ENCODE data around the gene BIK. TPM values are rescaled to one million over a fixed set of nuclear protein-coding genes. Genes with fewer than 3 reads are reported as not detected.

Gene BIK
- total and polyA plus RNA-seq, 2 donors (not counting 1 experiment from before 2014, with no cell fraction given), result not detected

- Histone ChIP-seq H3K4me3 (replicated peaks in 1 of 4; ENCODE audit: control extremely low read depth in 1 of 4, insufficient read depth in 1 of 4, low read depth in 3 of 4, low read length in 4 of 4) (no peak overlapping the region), H3K79me2 (ENCODE audit: control insufficient read depth, insufficient read depth, low read length) (no peaks in the 10 kb centered on the region), H3K27me3 (ENCODE audit: control insufficient read depth, insufficient read depth, low read length) (no peaks in the 10 kb centered on the region), H3K9me3 (ENCODE audit: control insufficient read depth, insufficient read depth, low read depth, low read length) (no peaks in the 10 kb centered on the region), H3K9ac (ENCODE audit: insufficient read depth, low read length) (no peak overlapping the region), H3K27ac (ENCODE audit: insufficient read depth, low read length) (no peak overlapping the region), H2AFZ (ENCODE audit: low read length) (no peak overlapping the region), H3K4me1 (ENCODE audit: control insufficient read depth, extremely low read depth, insufficient read depth, low read length) (no peaks in the 10 kb centered on the region), H3K36me3 (ENCODE audit: control insufficient read depth, insufficient read depth, low read length) (peaks cover 20% of the 10 kb centered on the region), H3K4me2 (ENCODE audit: extremely low read depth, insufficient read depth, low read length) (no peak overlapping the region), H4K20me1 (ENCODE audit: control insufficient read depth, extremely low read depth, insufficient read depth, low read length) (no peaks in the 10 kb centered on the region)
- DNase-seq (ENCODE audit: low read depth in 2 of 2), result no peak
- no peak for TF ChIP-seq EZH2 (IDR thresholded peaks at IDR 0.05; ENCODE audit: low read length, missing control alignments)
- TF ChIP-seq, protein P1, sequence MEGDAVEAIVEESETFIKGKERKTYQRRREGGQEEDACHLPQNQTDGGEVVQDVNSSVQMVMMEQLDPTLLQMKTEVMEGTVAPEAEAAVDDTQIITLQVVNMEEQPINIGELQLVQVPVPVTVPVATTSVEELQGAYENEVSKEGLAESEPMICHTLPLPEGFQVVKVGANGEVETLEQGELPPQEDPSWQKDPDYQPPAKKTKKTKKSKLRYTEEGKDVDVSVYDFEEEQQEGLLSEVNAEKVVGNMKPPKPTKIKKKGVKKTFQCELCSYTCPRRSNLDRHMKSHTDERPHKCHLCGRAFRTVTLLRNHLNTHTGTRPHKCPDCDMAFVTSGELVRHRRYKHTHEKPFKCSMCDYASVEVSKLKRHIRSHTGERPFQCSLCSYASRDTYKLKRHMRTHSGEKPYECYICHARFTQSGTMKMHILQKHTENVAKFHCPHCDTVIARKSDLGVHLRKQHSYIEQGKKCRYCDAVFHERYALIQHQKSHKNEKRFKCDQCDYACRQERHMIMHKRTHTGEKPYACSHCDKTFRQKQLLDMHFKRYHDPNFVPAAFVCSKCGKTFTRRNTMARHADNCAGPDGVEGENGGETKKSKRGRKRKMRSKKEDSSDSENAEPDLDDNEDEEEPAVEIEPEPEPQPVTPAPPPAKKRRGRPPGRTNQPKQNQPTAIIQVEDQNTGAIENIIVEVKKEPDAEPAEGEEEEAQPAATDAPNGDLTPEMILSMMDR (conservative IDR thresholded peaks at IDR 0.05 in 1 of 2, IDR thresholded peaks at IDR 0.05 in 1 of 2; ENCODE audit: low read depth in 1 of 2, low read length in 2 of 2), result no peak
Measured at GRCh38 chr22:43170131-43170480, 59.6 kb downstream of the BIK start.

DNA sequence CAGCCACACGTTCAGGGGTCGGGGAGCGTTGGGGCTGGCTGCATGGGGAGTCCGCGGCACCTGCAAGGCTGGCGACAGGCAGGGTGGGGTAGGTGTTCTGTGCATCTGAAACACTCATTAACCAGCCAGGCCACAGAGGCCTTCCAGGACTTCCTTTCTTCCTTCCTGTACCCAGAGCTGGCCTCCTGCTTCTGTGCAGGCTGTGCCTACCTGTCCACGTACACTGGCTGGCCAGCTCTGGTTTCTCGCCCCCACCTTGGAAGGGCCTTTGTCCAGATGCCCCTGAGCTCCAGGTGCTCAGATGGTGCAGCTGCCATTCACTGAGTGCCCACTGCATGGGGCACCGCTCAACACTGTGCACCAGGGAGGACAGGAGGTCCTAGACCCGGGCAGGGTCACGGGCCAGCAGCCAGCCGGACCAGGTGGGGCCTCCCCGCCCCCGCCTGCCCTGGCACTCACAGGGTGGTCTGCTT, 60.5 kb downstream of the BIK start:
- no peak overlapping the region for H3K4me2 ChIP-seq (ENCODE audit: extremely low read depth, insufficient read depth, low read length)
- DNase-seq (ENCODE audit: low read depth in 2 of 2), result no peak
- H3K9ac ChIP-seq (ENCODE audit: insufficient read depth, low read length), result no peak overlapping the region
- H3K4me3 ChIP-seq (replicated peaks in 1 of 4; ENCODE audit: control extremely low read depth in 1 of 4, insufficient read depth in 1 of 4, low read depth in 3 of 4, low read length in 4 of 4), result no peak overlapping the region
- no peak for TF ChIP-seq EZH2 (IDR thresholded peaks at IDR 0.05; ENCODE audit: low read length, missing control alignments)
- peaks cover 20% of the 10 kb centered on the region for H3K36me3 ChIP-seq (ENCODE audit: control insufficient read depth, insufficient read depth, low read length)
- no peaks in the 10 kb centered on the region for H3K79me2 ChIP-seq (ENCODE audit: control insufficient read depth, insufficient read depth, low read length)
- no peak overlapping the region for H2AFZ ChIP-seq (ENCODE audit: low read length)
- H3K4me1 ChIP-seq (ENCODE audit: control insufficient read depth, extremely low read depth, insufficient read depth, low read length), result no peaks in the 10 kb centered on the region
- H4K20me1 ChIP-seq (ENCODE audit: control insufficient read depth, extremely low read depth, insufficient read depth, low read length), result no peaks in the 10 kb centered on the region
- H3K27me3 ChIP-seq (ENCODE audit: control insufficient read depth, insufficient read depth, low read length), result no peaks in the 10 kb centered on the region
- no peak overlapping the region for H3K27ac ChIP-seq (ENCODE audit: insufficient read depth, low read length)
- no peaks in the 10 kb centered on the region for H3K9me3 ChIP-seq (ENCODE audit: control insufficient read depth, insufficient read depth, low read depth, low read length)

- no peak overlapping the region for H3K27ac ChIP-seq (ENCODE audit: insufficient read depth, low read length)
- H3K27me3 ChIP-seq (ENCODE audit: control insufficient read depth, insufficient read depth, low read length), result no peaks in the 10 kb centered on the region
- H3K9ac ChIP-seq (ENCODE audit: insufficient read depth, low read length), result no peak overlapping the region
- H4K20me1 ChIP-seq (ENCODE audit: control insufficient read depth, extremely low read depth, insufficient read depth, low read length), result no peaks in the 10 kb centered on the region
- no peak overlapping the region for H2AFZ ChIP-seq (ENCODE audit: low read length)
- no peak overlapping the region for H3K4me2 ChIP-seq (ENCODE audit: extremely low read depth, insufficient read depth, low read length)
- no peaks in the 10 kb centered on the region for H3K4me1 ChIP-seq (ENCODE audit: control insufficient read depth, extremely low read depth, insufficient read depth, low read length)
- H3K9me3 ChIP-seq (ENCODE audit: control insufficient read depth, insufficient read depth, low read depth, low read length), result no peaks in the 10 kb centered on the region
- TF ChIP-seq EZH2 (IDR thresholded peaks at IDR 0.05; ENCODE audit: low read length, missing control alignments), result no peak
- TF ChIP-seq, protein P1 (conservative IDR thresholded peaks at IDR 0.05 in 1 of 2, IDR thresholded peaks at IDR 0.05 in 1 of 2; ENCODE audit: low read depth in 1 of 2, low read length in 2 of 2), result no peak
- DNase-seq (ENCODE audit: low read depth in 2 of 2), result no peak
- peaks cover 20% of the 10 kb centered on the region for H3K36me3 ChIP-seq (ENCODE audit: control insufficient read depth, insufficient read depth, low read length)
- H3K4me3 ChIP-seq (replicated peaks in 1 of 4; ENCODE audit: control extremely low read depth in 1 of 4, insufficient read depth in 1 of 4, low read depth in 3 of 4, low read length in 4 of 4), result no peak overlapping the region
- H3K79me2 ChIP-seq (ENCODE audit: control insufficient read depth, insufficient read depth, low read length), result no peaks in the 10 kb centered on the region
Measured at GRCh38 chr22:43171607-43172006, 61.1 kb downstream of the BIK start.

Data from fibroblast of lung (primary cell).